Suprapubic skin (tissue), 3 donors: ENCODE data around the gene MUC2.

Source experiments
- CTCF ChIP-seq, 2 donors: fragments of 200-600 bp in 1 of 2; fragments of 450-650 bp in 1 of 2; sonication (generic) in 1 of 2; IDR thresholded peaks; one replicate each; pipeline ENCODE4 v1.5.1; 2016 to 2019; ENCODE audit warnings: antibody characterized with exemption in 2 of 2, mild to moderate bottlenecking in 1 of 2, moderate library complexity in 1 of 2
- EP300 ChIP-seq: sonication (generic); formaldehyde crosslinking; IDR thresholded peaks from one replicate; pipeline ENCODE4 v1.6.1; 2017; ENCODE audit warnings: antibody characterized with exemption

DNA sequence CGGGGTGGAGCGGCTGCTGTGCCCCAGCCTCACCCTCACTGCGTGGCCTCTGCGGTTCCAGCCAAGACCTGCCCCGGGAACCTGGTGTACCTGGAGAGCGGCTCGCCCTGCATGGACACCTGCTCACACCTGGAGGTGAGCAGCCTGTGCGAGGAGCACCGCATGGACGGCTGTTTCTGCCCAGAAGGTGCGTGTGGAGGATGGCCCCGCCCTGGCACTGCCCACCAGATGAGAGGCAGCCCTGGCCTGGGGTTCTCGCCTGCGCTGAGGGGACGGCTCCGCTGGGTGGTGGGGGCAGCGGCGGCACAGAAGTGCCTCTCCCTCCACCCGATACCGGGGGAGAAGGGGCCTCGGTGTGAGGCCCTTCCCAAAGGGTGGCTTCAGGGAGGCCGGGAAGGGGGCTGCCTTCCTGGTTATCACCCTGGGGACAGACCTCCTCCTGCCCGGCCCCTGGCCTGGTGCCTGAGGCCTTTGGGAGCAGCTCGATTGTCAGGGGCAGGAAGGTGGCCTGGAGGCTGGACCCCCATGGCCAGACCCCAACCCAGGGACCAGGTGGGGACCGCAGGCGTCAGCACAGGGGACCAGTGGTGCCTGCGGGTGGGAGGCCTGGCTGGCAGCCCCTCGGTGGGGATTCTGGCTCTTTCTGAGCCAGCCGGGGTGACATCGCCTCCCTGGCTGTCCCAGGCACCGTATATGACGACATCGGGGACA, 7.1 kb downstream of the MUC2 start:
- no peak for TF ChIP-seq CTCF (IDR thresholded peaks at IDR 0.05)
- TF ChIP-seq EP300: no peak
